Suprapubic skin (tissue), 4 donors: ENCODE measurements around the gene MFAP3L. TPM values are rescaled to one million over a fixed set of nuclear protein-coding genes. Genes with fewer than 3 reads are reported as not detected.

Experiments
- DNase-seq, 2 donors: peaks; one replicate each; pipeline ENCODE4 v3.0.0-alpha.2; 2019; ENCODE audit warnings: low spot score in 2 of 2
- H3K27ac ChIP-seq: fragments of 200-600 bp; sonication (generic); one replicate; pipeline ENCODE4 v1.5.1; 2019
- H3K27me3 ChIP-seq: fragments of 200-600 bp; sonication (generic); one replicate; pipeline ENCODE4 v1.5.1; 2019
- H3K36me3 ChIP-seq: fragments of 200-600 bp; sonication (generic); one replicate; pipeline ENCODE4 v1.5.1; 2019
- H3K4me1 ChIP-seq: fragments of 200-600 bp; sonication (generic); one replicate; pipeline ENCODE4 v1.5.1; 2019
- H3K4me3 ChIP-seq: fragments of 200-600 bp; sonication (generic); one replicate; pipeline ENCODE4 v1.5.1; 2019; ENCODE audit warnings: mild to moderate bottlenecking
- H3K9me3 ChIP-seq: fragments of 200-600 bp; sonication (generic); one replicate; pipeline ENCODE4 v1.5.1; 2019
- CTCF ChIP-seq, 2 donors: fragments of 200-600 bp in 1 of 2; fragments of 450-650 bp in 1 of 2; sonication (generic) in 1 of 2; IDR thresholded peaks; one replicate each; pipeline ENCODE4 v1.5.1; 2016 to 2019; ENCODE audit warnings: antibody characterized with exemption in 2 of 2, mild to moderate bottlenecking in 1 of 2, moderate library complexity in 1 of 2
- EP300 ChIP-seq: sonication (generic); formaldehyde crosslinking; IDR thresholded peaks from one replicate; pipeline ENCODE4 v1.6.1; 2017; ENCODE audit warnings: antibody characterized with exemption
- POLR2A ChIP-seq, 2 donors: fragments of 450-650 bp; IDR thresholded peaks; one replicate each; pipeline ENCODE4 v1.6.1; 2017; ENCODE audit warnings: antibody characterized with exemption in 2 of 2, mild to moderate bottlenecking in 2 of 2, moderate library complexity in 2 of 2
- POLR2AphosphoS5 ChIP-seq, 3 donors: sonication (generic); formaldehyde crosslinking; IDR thresholded peaks; one replicate each; pipeline ENCODE4 v1.6.1; 2017; ENCODE audit warnings: antibody characterized with exemption in 3 of 3
- WGBS: methylation state at CpG from one replicate; pipeline ENCODE4 v1.1.5; 2018; 5-methylcytosine and 5-hydroxymethylcytosine counted together
- total RNA-seq, 4 donors: library from RNA; depleted of rRNA; stranded (reverse); fragments of >200 nt; gene quantifications; one replicate each; pipeline ENCODE4 v1.1.0, GENCODE V29; 2016

MFAP3L gene
- total RNA-seq, 4 donors from 2014 or later: 41.4 to 67.0 (median 58.9) TPM

- H3K36me3 ChIP-seq: peaks cover 6% of the 10 kb centered on the region
- H3K27ac ChIP-seq: no peak overlapping the region
- 72% methylated on average over 6 of the region's 6 CpGs for WGBS
- DNase-seq: no peak
- TF ChIP-seq POLR2AphosphoS5 (IDR thresholded peaks at IDR 0.05) (no peak), POLR2A (IDR thresholded peaks at IDR 0.05) (no peak), CTCF (IDR thresholded peaks at IDR 0.05) (no peak), EP300 (no peak)
- H3K4me3 ChIP-seq: no peak overlapping the region
- H3K4me1 ChIP-seq: no peaks in the 10 kb centered on the region
- H3K27me3 ChIP-seq: no peaks in the 10 kb centered on the region
- H3K9me3 ChIP-seq: no peaks in the 10 kb centered on the region
Observed at GRCh38 chr4:169987327-169988228, 38.6 kb downstream of the MFAP3L start.

GRCh38 chr4:169986369-169986768 is 39.8 kb downstream of the MFAP3L start:
- 93% methylated on average over 2 of the region's 2 CpGs for WGBS
- TF ChIP-seq POLR2AphosphoS5 (IDR thresholded peaks at IDR 0.05): no peak
- no peak for TF ChIP-seq POLR2A (IDR thresholded peaks at IDR 0.05)
- TF ChIP-seq EP300: no peak
- no peak for TF ChIP-seq CTCF (IDR thresholded peaks at IDR 0.05)

GRCh38 chr4:169985881-169986280 is 40.3 kb downstream of the MFAP3L start:
- Histone ChIP-seq H3K9me3 (no peaks in the 10 kb centered on the region), H3K4me1 (no peaks in the 10 kb centered on the region), H3K4me3 (no peak overlapping the region), H3K27me3 (no peaks in the 10 kb centered on the region), H3K27ac (no peak overlapping the region), H3K36me3 (no peaks in the 10 kb centered on the region)
- TF ChIP-seq POLR2AphosphoS5 (IDR thresholded peaks at IDR 0.05): no peak
- TF ChIP-seq EP300: no peak
- TF ChIP-seq POLR2A (IDR thresholded peaks at IDR 0.05): no peak
- TF ChIP-seq CTCF (IDR thresholded peaks at IDR 0.05): no peak
- DNase-seq: no peak
- WGBS: 87% methylated on average over 2 of the region's 2 CpGs

More at GRCh38 chr4:169986369-169986768, 39.8 kb downstream of the MFAP3L start:
- Histone ChIP-seq H3K36me3 (no peaks in the 10 kb centered on the region), H3K27ac (no peak overlapping the region), H3K4me3 (no peak overlapping the region), H3K27me3 (no peaks in the 10 kb centered on the region), H3K4me1 (no peaks in the 10 kb centered on the region), H3K9me3 (no peaks in the 10 kb centered on the region)
- no peak for DNase-seq

- 82% methylated on average over 4 of the region's 4 CpGs for WGBS
Observed at GRCh38 chr4:169984745-169985144, 41.5 kb downstream of the MFAP3L start.

More at GRCh38 chr4:169984745-169985144, 41.5 kb downstream of the MFAP3L start:
- no peaks in the 10 kb centered on the region for H3K9me3 ChIP-seq
- no peak overlapping the region for H3K27ac ChIP-seq
- H3K27me3 ChIP-seq: no peaks in the 10 kb centered on the region
- H3K4me3 ChIP-seq: no peak overlapping the region
- no peaks in the 10 kb centered on the region for H3K4me1 ChIP-seq
- no peak for TF ChIP-seq POLR2A (IDR thresholded peaks at IDR 0.05)
- TF ChIP-seq POLR2AphosphoS5 (IDR thresholded peaks at IDR 0.05): no peak
- no peak for TF ChIP-seq EP300
- TF ChIP-seq CTCF (IDR thresholded peaks at IDR 0.05): no peak
- no peak for DNase-seq
- H3K36me3 ChIP-seq: no peaks in the 10 kb centered on the region
